OCI-LY7 (cell line): ENCODE results near the gene STARD9. TPM values are rescaled to one million over a fixed set of nuclear protein-coding genes. Genes with fewer than 3 reads are reported as not detected.

Experiments used
- BruUV-seq: library from RNA; stranded (reverse); fragments of 400-500 nt; replicated peaks from 2 replicates; lab custom pipeline; 2021; lab: Mats Ljungman, UMichigan
- CTCF ChIA-PET: fragments of 300-600 bp; sonication (Branson Sonifier 250); formaldehyde crosslinking; loops from one replicate; lab custom pipeline; 2022; ENCODE audit warnings: antibody characterized with exemption; ENCODE audit not compliant: unreplicated experiment; lab: Charles Lee
- POLR2A ChIA-PET: fragments of 300-600 bp; sonication (Branson Sonifier 250); formaldehyde crosslinking; loops from one replicate; lab custom pipeline; 2022; ENCODE audit warnings: antibody characterized with exemption; lab: Charles Lee
- DNase-seq: peaks from one replicate; pipeline ENCODE4 v3.0.0-alpha.2; 2015; ENCODE audit warnings: low spot score
- H2AFZ ChIP-seq: fragments of 200-600 bp; sonication (generic), shearing (Covaris generic); 2 replicates; pipeline ENCODE4 v1.6.1; 2014; ENCODE audit warnings: mild to moderate bottlenecking, antibody characterized with exemption, low read length, moderate library complexity
- H3K27ac ChIP-seq: fragments of 200-600 bp; sonication (generic); 2 replicates; pipeline ENCODE4 v1.5.1; 2014; ENCODE audit warnings: mixed run types, low read depth, mild to moderate bottlenecking, moderate library complexity, low read length, inconsistent platforms; ENCODE audit not compliant: poor library complexity, severe bottlenecking
- H3K36me3 ChIP-seq: fragments of 200-600 bp; sonication (generic); 2 replicates; pipeline ENCODE4 v1.6.1; 2014; ENCODE audit warnings: mild to moderate bottlenecking, antibody characterized with exemption, low read length, moderate library complexity, mixed read lengths; ENCODE audit not compliant: insufficient read depth
- H3K4me1 ChIP-seq: fragments of 200-600 bp; sonication (generic); 2 replicates; pipeline ENCODE4 v1.5.1; 2014; ENCODE audit warnings: mild to moderate bottlenecking, low read length; ENCODE audit not compliant: insufficient read depth, poor library complexity, severe bottlenecking
- H3K4me2 ChIP-seq: fragments of 200-600 bp; sonication (generic); 2 replicates; pipeline ENCODE4 v1.6.1; 2014; ENCODE audit warnings: mild to moderate bottlenecking, low read length
- H3K4me3 ChIP-seq: fragments of 200-600 bp; sonication (generic); 2 replicates; pipeline ENCODE4 v1.5.1; 2014; ENCODE audit warnings: mild to moderate bottlenecking, low read depth, low read length; ENCODE audit not compliant: poor library complexity, severe bottlenecking
- H3K79me2 ChIP-seq: fragments of 200-600 bp; sonication (generic); 2 replicates; pipeline ENCODE4 v1.6.1; 2016; ENCODE audit warnings: low read depth, mild to moderate bottlenecking, low read length, moderate library complexity, mixed read lengths; ENCODE audit not compliant: insufficient read depth
- H3K9me2 ChIP-seq: fragments of 200-600 bp; sonication (generic); 2 replicates; pipeline ENCODE4 v1.6.1; 2016; ENCODE audit warnings: mild to moderate bottlenecking, low read length, mixed read lengths; ENCODE audit not compliant: insufficient read depth
- H3K9me3 ChIP-seq: fragments of 200-600 bp; sonication (generic); 2 replicates; pipeline ENCODE4 v1.6.1; 2014; ENCODE audit warnings: mild to moderate bottlenecking, mixed run types, low read length, mixed read lengths
- H4K20me1 ChIP-seq: fragments of 200-600 bp; sonication (generic); 2 replicates; pipeline ENCODE4 v1.6.1; 2014; ENCODE audit warnings: mild to moderate bottlenecking, antibody characterized with exemption, low read length, moderate library complexity, mixed read lengths; ENCODE audit not compliant: insufficient read depth
- CTCF ChIP-seq: fragments of 200-600 bp; sonication (generic); conservative IDR thresholded peaks from 2 replicates; pipeline ENCODE4 v1.5.1; 2014; ENCODE audit warnings: mild to moderate bottlenecking, antibody characterized with exemption, low read length, moderate library complexity, mixed read lengths
- EZH2phosphoT487 ChIP-seq: fragments of 200-600 bp; sonication (generic); IDR thresholded peaks from 2 replicates; pipeline ENCODE4 v1.6.1; 2018; ENCODE audit warnings: low read depth, borderline replicate concordance, mild to moderate bottlenecking, mixed run types, antibody characterized with exemption, low read length, moderate library complexity, mixed read lengths
- intact Hi-C: fragments of 100-400 bp; cut with micrococcal nuclease; formaldehyde crosslinking; loops from one replicate; pipeline ENCODE4 v1.10.0; 2022; ENCODE audit not compliant: unreplicated experiment
- total RNA-seq, 2 experiments: library from RNA; depleted of rRNA in 1 of 2; stranded (reverse); fragments of >200 nt in 1 of 2; shearing (Covaris generic) in 1 of 2; gene quantifications; 2 replicates each; pipeline ENCODE4 v1.2.3, GENCODE V29; 2014 to 2022

STARD9 gene
- total RNA-seq, 2 experiments from 2014 or later, result 8.9 to 15.3 TPM

GRCh38 chr15:42605796-42606195 is 30.4 kb downstream of the STARD9 start:
- intact Hi-C loops, result loop anchor here (5.0 kb wide), 1 partner anchor 42 kb away; no protein-coding TSS in a partner anchor
- ChIA-PET POLR2A (interaction anchor here (0.6 to 1.2 kb wide), 2 partner anchors 11 to 28 kb away, joined by 3 to 5 read pairs; no protein-coding TSS in a partner anchor), CTCF (no interaction called here)
- DNase-seq, result no peak
- peak overlapping the region; percentile 55 for H3K4me2 ChIP-seq
- no peaks in the 10 kb centered on the region for H4K20me1 ChIP-seq
- no TSS peak for BruUV-seq
- peaks cover 34% of the 10 kb centered on the region for H3K36me3 ChIP-seq
- TF ChIP-seq CTCF, result no peak
- TF ChIP-seq EZH2phosphoT487, result no peak
- H3K27ac ChIP-seq, result peak overlapping the region; percentile 83
- no peaks in the 10 kb centered on the region for H3K79me2 ChIP-seq
- H3K9me2 ChIP-seq, result no peaks in the 10 kb centered on the region
- H3K4me3 ChIP-seq, result peak overlapping the region; percentile 16
- peaks cover 70% of the 10 kb centered on the region for H3K4me1 ChIP-seq
- H2AFZ ChIP-seq, result no peak overlapping the region
- H3K9me3 ChIP-seq, result peaks cover 25% of the 10 kb centered on the region

- peak overlapping the region; percentile 83 for H3K27ac ChIP-seq
- H2AFZ ChIP-seq, result no peak overlapping the region
- ChIA-PET POLR2A (interaction anchor here (0.6 to 1.4 kb wide), 6 partner anchors 12 to 103 kb away, joined by 3 to 4 read pairs (median 3); partner anchors contain the start of gene STARD9), CTCF (no interaction called here)
- peaks cover 19% of the 10 kb centered on the region for H3K36me3 ChIP-seq
- DNase-seq, result peak; percentile 69
- H3K9me2 ChIP-seq, result no peaks in the 10 kb centered on the region
- intact Hi-C loops, result loop anchor here (5.0 kb wide), 1 partner anchor 39 kb away; no protein-coding TSS in a partner anchor
- H3K4me3 ChIP-seq, result peak overlapping the region; percentile 8
- BruUV-seq, result no TSS peak
- TF ChIP-seq EZH2phosphoT487, result no peak
- no peak for TF ChIP-seq CTCF
- peaks cover 63% of the 10 kb centered on the region for H3K4me1 ChIP-seq
- peak overlapping the region; percentile 61 for H3K4me2 ChIP-seq
- H3K9me3 ChIP-seq, result peaks cover 11% of the 10 kb centered on the region; the same call in 1 of the 2 replicates
- no peaks in the 10 kb centered on the region for H4K20me1 ChIP-seq
- H3K79me2 ChIP-seq, result no peaks in the 10 kb centered on the region
Measured at GRCh38 chr15:42608110-42608531, 32.7 kb downstream of the STARD9 start.

DNA sequence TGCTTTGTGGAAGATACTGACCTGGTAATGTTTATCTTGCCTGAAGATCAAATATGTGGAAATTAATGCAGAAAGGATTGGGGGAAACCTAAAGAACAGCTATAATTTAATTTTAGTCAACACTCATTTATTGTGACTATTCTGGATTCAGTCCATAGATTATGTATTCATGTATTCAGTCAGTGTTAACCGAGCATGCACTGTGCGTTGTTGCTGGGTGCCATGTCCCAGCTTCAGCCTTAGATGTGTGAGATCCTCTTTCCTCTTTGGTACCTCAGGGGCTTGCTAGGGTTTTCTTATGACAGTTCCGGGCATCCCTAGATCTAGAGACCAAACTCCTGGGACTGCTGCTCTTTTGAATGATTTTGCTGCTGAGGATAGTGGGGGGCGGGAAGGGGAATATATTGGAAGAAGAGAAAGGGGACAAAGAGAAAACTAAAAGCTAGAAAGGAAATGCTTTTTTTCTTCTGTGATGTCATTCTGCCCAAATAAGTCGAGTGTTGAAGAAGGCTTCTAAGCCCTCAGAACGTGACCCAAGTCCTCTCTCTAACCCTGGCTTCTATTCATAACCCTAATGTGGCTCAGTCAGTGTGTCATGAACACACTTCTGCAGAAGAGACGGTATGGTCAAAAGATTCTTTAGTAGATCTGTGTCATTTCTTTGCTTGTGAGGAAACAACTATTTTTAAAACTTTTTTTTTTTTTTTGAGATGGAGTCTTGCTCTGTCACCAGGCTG is 33.5 kb downstream of the STARD9 start:
- ChIA-PET CTCF (no interaction called here), POLR2A (interaction anchor here (0.6 to 1.4 kb wide), 7 partner anchors 11 to 104 kb away, joined by 3 to 4 read pairs (median 3); partner anchors contain the start of gene STARD9)
- DNase-seq, result no peak
- Histone ChIP-seq H3K4me2 (peak overlapping the region; percentile 61), H4K20me1 (no peaks in the 10 kb centered on the region), H3K79me2 (no peaks in the 10 kb centered on the region), H3K9me3 (peaks cover 3% of the 10 kb centered on the region; the same call in 1 of the 2 replicates), H3K4me1 (peaks cover 55% of the 10 kb centered on the region), H3K36me3 (peaks cover 11% of the 10 kb centered on the region), H3K27ac (peak overlapping the region; percentile 83), H3K4me3 (no peak overlapping the region), H3K9me2 (no peaks in the 10 kb centered on the region), H2AFZ (no peak overlapping the region)
- intact Hi-C loops, result loop anchor here (5.0 kb wide), 1 partner anchor 38 kb away; no protein-coding TSS in a partner anchor
- no TSS peak for BruUV-seq
- TF ChIP-seq EZH2phosphoT487 (no peak), CTCF (no peak)
